HL-60 (cell line): ENCODE results near the gene FERMT3.

Experiments used
- CTCF ChIP-seq: IDR thresholded peaks from one replicate; pipeline ENCODE4 v1.5.1; 2011; ENCODE audit warnings: low read length, control low read depth, inconsistent platforms; ENCODE audit not compliant: insufficient read depth
- POLR2AphosphoS5 ChIP-seq: IDR thresholded peaks from 2 replicates; pipeline ENCODE4 v1.6.1; 2012; ENCODE audit warnings: low read depth

- no peak for TF ChIP-seq POLR2AphosphoS5
- TF ChIP-seq CTCF: no peak
These were observed 42.6 kb upstream of the FERMT3 start for GRCh38 chr11:64163951-64164350.
